Gastrocnemius medialis (tissue), 4 donors: ENCODE data around the gene CDAN1.

Source experiments
- CTCF ChIP-seq, 5 experiments: fragments of 450-650 bp in 3 of 5; fragments of 200-600 bp in 2 of 5; sonication (generic) in 2 of 5; IDR thresholded peaks in 4 of 5; conservative IDR thresholded peaks in 1 of 5; 1 replicate in 4 of 5; 2 replicates in 1 of 5; pipeline ENCODE4 v1.5.1; 2016 to 2019; ENCODE audit warnings: antibody characterized with exemption in 5 of 5, mild to moderate bottlenecking in 3 of 5, moderate library complexity in 3 of 5
- POLR2A ChIP-seq, 2 donors: fragments of 450-650 bp; IDR thresholded peaks; one replicate each; pipeline ENCODE4 v1.6.1; 2017; ENCODE audit warnings: antibody characterized with exemption in 2 of 2, mild to moderate bottlenecking in 2 of 2, moderate library complexity in 2 of 2

GRCh38 chr15:42707873-42708544 lies 28.9 kb downstream of the CDAN1 start:
- no peak for TF ChIP-seq CTCF (IDR thresholded peaks at IDR 0.05 in 4 of 5, conservative IDR thresholded peaks at IDR 0.05 in 1 of 5)
- TF ChIP-seq POLR2A (IDR thresholded peaks at IDR 0.05): no peak
